Activated CD8-positive, alpha-beta memory T cell treated with anti-CD3 and anti-CD28 coated beads, Interleukin-2, amount 50 U/mL, for 24 hours (primary cell): ENCODE measurements around the gene SLC41A3.
"Not testable (repeated sequence)": the region's sequence is repeated elsewhere in the genome, so short reads cannot be mapped to it uniquely, and the experiment has no call there.

Experiments
- DNase-seq: peaks from one replicate; pipeline ENCODE4 v3.0.0-alpha.2; 2020; ENCODE audit errors: extremely low read depth

Gene SLC41A3

GRCh38 chr3:126053949-126054569 lies 29.9 kb downstream of the SLC41A3 start:
- no peak for DNase-seq

DNA sequence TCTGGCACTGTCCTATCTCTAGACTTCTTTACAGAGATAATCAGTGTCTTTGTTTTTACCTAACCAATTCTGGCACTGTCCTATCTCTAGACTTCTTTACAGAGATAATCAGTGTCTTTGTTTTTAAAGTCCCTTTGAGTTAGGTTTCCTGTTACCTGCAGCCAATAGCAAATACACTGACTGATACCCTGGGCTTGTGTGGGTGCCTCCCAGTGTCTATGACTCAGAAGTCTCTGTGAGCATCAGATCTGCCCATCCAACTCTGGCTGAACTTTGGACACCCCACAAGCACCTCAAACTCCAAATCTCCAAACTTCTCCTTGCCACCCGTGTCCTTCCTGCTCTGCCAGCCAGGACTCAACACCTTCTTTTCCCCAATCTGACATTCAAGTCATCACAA lies 30.4 kb downstream of the SLC41A3 start:
- no peak for DNase-seq

DNA sequence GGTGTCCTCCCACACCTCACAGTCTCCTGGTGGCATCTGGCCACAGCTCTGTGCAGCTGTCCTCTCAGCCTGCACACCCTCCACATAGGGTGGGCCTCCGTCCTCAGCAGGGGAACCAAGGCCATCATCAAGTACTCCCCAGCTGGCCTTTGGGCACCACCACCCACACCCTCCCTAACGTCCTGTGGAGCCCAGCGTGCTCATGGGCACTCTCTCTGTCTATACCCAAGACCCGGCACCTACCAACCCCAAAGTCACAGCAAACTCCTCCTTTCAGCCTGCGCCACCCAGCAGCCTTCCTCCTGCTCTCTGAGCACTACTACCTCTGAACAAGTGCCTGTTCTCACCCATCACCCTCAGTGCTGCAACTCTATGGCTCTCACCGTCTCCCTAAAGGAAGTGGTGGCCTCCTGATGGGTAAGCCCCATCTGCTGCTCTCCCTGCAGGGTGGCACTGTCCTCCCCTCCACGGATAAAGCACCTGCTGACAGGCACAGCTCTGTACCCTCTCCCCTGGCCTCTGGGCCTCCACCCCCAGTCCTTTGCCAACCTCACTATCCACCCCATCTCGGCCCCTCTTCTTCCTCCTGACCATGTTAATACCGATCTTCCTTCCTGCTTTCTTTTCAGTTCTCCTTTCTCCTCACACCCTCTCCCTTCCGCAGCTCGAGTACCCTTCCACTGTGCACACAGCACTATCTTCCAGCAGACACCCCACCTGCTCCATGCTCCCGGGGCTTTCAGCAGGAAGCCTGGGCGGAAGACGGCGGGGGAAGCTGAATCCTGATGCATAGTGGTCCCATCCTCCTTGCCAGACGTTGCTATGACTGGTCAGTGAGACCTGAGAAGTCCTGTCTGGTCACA lies 31.5 kb downstream of the SLC41A3 start:
- DNase-seq, result no peak

GRCh38 chr3:126051741-126052140 lies 32.2 kb downstream of the SLC41A3 start:
- DNase-seq, result no peak

DNA sequence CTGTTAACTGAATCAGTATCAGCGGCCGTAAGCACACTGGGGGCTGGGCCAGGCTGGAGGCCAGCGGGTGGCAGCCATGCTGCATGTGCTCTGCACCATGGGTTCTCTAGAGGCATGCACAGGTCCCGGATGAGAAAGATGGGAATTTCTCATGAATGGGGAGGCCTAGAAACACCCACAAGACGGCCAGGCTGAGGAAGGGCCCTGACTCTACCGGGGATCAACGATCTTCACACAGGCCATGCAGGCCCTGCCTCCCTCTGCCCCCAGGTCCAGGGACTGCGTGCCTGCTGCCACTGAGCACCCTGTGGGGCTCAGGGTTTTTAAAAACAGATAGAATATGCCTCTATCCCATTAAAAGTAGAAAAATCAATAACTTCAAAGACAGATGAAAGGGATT lies 32.7 kb downstream of the SLC41A3 start:
- no peak for DNase-seq

DNA sequence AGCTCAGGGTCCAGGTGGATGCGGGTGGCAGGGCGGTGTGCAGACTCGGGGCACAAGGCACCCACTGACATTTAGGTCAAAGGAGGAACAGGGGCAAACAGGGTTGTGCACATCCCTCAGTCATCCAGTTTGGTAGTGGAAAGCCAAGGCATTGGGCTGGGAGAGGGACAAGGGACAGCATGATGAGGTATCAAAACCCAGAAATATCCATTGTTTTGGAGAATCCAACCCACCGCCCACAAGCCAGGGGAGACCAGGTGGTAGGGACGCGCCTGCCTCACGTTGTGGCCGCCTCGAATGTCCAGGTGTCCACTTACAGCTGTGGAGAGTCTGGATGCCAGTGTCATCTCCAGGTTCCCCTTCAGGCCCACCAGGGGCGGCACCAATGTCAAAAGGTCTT lies 33.3 kb downstream of the SLC41A3 start:
- no peak for DNase-seq

DNA sequence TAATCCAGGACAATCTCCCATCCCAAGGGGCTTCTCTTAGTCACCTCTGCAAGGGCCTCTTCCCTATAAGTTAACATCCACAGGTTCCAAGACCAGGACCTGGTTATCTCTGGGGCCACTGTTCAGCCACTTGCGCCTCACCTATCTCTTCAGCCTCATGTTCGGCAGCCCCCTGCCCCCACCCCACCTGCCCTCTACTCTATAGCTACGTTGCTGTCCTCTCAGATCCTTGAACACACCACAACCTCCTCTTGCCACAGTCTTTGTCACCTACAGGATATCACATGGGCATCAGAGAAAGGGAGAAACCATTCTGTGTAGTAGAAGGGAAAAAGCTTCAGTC lies 33.9 kb downstream of the SLC41A3 start:
- DNase-seq, result no peak

GRCh38 chr3:126049289-126050049 lies 34.5 kb downstream of the SLC41A3 start:
- DNase-seq, result no peak

- no peak for DNase-seq
Observed at GRCh38 chr3:126040386-126040785, 43.5 kb downstream of the SLC41A3 start.

GRCh38 chr3:126039870-126040269 lies 44.1 kb downstream of the SLC41A3 start:
- no peak for DNase-seq

- not testable (repeated sequence) for DNase-seq
Observed at GRCh38 chr3:126038791-126039190, 45.1 kb downstream of the SLC41A3 start.

- no peak for DNase-seq
Observed at GRCh38 chr3:126036056-126036549, 47.8 kb downstream of the SLC41A3 start.

DNA sequence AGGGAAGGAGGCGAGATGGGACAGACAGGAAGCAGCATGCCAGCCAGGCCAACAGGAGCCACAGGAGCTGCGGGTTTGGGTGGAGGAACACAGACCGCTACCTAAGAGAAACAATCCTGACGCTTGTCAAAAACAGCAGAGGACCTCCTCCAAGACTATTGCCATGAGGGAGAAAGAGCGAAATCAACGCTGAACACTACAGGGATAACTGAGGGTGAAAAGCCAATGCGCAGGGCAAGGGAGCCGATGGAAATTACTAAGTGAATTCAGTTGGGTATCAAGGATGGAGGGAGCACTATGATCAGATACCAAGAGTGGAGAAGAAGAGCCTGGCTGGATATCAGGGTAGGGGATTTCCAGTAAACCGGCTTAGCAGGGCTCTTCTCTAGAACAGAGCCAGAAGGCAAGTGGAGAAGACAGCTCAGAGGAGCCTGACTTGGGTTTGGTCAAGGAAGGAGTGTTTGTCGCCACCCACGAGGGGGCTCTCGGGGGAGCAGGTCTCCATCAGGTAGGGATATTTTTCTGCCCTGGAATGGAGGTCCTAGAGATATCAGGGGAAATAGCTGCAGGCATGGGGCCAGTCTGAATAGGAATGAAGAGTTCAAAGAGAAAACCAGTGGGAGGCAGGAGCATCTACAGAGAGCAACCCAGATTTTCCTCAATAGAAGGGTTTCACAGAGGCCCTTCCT lies 48.4 kb downstream of the SLC41A3 start:
- no peak for DNase-seq

- DNase-seq, result no peak
Observed at GRCh38 chr3:126034481-126035361, 49.2 kb downstream of the SLC41A3 start.

DNA sequence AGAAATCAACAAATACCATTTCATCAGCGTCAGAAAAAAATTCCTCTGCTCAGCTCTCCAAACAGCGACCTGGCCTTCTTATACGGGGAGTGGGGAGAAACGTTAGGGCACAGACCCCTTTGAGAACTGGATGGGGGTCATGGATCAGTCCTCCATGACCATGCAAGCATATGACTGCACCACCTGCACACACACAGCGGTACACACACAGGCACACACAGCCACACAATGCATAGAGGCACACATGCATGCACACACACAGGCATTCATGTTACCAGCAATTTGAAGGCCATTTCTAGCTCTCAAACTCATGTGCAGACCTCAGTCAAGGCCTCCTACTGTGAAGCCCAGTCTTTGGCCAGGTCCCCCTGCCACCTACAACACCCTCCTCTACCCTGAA lies 50.2 kb downstream of the SLC41A3 start:
- DNase-seq, result no peak

DNA sequence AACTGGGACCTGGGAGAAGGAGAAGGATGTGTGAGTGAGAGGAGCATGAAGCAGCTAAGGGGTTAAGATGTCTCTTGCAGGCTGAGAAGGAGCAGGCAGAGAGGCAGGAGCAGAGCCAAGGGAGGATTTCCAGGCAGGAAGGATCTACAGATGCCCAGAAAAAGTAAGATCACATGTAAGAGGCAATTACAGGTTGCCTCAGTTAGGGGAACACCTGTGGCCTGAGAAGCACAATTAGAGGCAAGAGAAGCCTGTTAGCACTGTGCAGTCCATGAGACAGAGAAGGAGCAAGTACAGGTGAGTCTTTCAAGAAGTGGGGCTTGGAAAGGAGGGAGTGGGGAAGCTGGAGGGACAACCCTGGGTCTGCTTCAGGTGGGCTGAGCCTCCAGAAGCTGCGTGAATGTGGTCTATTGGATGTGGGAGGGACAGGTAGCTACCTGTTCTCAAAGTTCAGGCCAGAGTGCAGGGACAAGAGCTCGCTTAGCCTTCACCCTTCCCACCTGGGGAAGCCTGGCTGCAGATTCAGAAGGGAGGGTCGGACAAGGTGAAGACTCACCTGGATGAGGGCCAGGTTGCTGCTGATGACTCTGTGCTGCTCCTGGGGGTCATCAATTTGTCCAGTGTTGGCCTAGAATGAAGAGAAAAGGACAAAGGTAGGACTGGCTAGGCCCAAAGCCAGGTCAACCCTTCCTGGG lies 50.7 kb downstream of the SLC41A3 start:
- DNase-seq, result no peak

DNA sequence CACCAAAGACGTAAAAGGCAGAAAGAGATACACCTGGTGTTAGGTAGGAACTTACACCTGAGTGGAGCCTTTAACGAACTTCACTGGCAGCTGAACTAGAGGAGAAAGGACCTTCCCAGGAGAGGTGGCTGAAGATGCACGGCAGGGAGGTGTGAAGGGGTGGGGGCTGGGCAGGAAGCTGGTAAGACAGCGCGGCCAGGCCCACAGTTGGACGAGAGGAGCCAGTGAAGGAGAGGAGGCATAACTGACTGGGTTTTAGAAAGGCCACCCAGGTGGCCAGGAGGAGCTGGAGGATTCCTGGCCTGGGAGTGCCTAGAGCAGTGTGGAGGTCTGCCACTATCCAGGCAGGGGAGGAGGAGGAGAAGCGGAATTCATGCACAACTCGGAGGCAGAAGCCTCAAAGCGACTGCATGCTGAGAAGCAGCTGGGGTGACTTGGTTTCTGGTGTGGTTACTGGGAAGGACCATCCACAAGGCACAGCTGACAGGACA lies 51.9 kb downstream of the SLC41A3 start:
- DNase-seq, result no peak

DNA sequence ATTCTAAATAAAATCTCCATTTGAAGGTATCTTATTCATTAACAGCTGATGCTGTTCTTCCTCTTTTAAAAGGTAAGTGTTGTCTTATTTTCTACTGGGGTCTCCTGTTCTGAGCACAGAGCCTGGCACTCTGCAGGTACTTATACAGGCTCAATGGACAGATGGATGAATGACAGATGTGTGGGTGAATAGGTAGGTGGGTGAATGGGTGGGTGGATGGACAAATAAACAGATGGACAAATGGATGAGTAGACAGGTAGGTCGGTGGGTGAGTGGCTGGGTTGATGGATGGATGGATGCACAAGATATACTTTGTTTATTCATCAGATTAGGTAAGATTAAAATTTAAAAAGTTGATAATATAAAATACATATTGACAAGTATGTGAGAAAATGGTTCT lies 53.5 kb downstream of the SLC41A3 start:
- DNase-seq, result no peak

DNA sequence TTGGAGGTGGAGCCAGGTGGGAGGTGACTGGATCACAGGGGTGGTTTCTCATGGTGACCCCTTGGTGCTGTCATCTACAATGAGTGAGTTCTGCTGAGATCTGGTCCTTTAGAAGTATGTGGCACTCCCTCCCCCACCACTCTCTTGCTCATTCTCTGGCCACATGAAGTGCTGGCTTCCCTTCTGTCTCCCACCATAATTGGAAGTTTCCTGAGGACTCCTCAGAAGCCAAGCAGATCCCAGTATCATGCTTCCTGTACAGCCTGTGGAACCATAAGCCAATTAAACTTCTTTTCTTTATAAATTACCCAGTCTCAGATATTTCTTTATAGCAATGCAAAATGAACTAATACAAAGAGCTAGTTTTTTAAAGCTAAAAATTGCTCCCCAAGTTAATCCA lies 54.7 kb downstream of the SLC41A3 start:
- DNase-seq, result no peak

- no peak for DNase-seq
Observed at GRCh38 chr3:126028096-126028495, 55.8 kb downstream of the SLC41A3 start.
